ENCODE measurements around the gene MLLT10.
"Not testable (repeated sequence)": the region's sequence is repeated elsewhere in the genome, so short reads cannot be mapped to it uniquely, and the experiment has no call there.

MLLT10 gene

DNA sequence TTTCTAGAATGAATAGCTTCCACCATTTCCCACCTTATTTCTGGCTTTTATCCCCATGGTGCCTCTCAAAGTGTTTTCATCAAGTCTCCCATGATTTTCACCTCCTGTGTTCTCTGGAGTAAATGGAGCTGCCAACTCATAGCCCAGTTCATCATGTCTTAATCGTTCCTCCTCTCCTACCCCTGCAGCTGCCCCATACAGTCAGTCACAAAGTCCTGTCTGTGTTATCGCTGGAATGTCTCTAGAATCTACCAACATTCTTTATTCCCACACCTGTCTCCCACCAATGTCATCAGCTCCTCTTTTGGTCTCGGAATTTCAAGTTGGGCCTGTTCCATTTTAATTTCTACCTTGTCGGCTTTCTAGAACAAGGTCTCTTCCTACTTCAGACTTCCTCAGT is 178.9 kb downstream of the MLLT10 start:
- DNase-seq: no peak

DNA sequence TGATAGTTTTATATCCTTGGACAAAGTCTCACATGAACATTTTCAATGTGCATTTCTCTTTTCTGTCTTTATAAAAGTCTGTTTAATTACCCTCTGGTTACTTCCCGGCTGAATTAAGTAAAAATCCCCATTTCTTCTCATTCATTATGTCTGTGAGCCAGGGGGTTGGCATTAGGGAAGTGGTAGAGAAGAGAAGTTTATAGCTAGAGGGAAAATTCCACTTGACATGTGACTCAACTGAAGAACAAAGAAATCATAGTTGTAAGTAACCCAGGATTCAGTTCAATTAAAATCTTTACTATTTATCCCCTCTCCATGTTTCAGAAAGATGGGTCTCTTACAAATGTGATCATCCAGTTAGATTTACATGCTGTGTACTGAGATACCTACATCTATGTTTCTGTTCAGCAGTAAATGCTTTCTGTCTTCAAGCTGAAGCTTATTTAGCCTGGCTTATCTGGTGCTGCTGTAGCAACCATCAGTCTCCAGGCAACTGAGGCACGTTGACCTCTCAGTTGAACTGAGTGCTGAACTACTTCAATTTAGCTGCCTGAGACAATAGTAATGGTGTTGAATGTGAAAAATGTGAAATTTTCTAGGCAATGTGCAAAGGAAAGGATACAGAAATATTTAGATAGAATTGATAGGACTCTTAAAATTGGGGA is 181.6 kb downstream of the MLLT10 start:
- no peak for DNase-seq

DNA sequence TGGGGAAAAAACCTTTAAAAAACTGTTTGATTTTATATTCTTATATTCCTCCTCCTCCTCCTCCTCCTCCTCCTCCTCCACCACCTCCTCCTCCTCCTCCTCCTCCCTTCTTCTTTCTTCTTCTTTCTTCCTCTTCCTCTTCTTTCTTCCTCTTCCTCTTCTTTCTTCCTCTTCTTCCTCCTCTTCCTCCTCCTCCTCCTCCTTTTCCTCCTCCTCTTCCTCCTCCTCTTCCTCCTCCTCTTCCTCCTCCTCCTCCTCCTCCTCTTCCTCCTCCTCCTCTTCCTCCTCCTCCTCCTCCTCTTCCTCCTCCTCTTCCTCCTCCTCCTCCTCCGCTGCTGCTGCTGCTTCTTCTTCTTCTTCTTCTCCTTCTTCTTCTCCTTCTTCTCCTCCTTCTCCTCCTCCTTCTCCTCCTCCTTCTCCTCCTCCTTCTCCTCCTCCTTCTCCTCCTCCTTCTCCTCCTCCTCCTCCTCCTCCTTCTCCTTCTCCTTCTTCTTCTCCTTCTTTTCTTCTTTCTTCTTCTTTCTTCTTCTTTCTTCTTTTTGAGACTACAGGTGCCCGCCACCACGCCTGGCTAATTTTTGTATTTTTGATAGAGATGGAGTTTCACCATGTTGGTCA is 183.5 kb downstream of the MLLT10 start:
- DNase-seq: not testable (repeated sequence)

DNA sequence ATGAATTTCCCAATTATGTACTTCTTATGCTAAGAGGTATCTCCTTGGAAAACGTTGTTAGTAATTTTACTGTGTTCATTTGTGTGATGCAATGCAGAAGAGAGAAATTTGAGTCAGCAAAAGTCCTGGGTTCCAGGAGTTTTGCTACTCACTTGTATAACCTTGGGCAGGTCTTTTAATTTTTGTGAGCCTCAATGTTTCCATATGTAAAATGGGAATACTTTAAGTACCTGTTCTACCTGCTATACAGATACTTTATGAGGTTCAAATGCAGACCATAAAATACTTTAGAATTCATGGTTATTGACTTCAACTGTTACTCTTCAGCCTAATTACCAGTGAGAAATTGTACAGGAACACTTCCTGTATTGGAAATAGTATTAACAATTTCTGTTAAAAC is 185.5 kb downstream of the MLLT10 start:
- DNase-seq: no peak

DNA sequence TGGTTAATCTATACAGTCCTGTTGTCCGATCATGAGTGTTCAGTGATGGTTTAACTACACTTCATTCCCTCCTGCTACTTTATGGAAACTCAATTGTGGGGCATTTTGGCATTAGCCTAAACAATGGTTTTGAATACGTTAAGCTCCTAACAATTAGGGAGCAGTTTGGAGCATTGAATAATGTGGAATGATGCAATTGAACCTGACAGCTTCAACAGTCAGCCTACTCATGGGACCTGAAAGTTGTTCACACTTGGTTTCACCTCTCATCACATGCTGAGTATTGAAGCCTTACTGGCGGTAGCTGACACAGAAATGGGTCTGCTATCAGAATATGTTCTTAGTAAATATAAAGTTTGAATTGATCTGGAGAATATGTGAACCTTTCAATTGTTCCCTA is 186.1 kb downstream of the MLLT10 start:
- no peak for DNase-seq

DNA sequence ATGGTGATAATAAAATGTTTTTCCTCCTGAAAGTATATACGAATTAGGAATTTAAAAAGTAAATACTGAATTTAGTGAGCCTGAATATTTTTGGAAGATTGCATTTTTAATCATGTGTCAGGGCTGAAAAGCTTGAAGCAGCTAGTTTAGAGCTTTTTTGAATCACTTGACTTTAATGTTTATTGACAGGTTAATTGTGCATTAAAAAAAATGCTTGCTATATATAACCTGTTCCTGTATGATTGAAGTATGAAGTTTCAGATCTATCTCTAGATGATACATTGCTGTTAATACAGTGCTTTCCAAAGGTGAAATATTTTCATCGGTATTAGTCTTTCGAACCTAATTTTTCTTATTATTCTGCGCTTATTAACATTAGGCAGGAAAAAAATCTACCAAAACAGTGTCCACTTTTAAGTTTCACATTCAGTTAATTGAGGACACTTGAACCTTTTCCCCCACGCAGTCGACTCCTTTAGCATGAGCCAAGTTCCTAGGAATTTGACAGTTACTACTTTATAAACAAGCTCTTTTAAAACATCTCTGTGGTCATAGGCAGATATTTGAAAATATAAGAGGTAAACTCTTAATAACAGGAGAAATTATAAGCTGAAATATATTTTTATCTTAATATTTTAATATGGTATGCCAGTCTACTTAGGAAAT is 187.1 kb downstream of the MLLT10 start:
- DNase-seq: no peak

DNA sequence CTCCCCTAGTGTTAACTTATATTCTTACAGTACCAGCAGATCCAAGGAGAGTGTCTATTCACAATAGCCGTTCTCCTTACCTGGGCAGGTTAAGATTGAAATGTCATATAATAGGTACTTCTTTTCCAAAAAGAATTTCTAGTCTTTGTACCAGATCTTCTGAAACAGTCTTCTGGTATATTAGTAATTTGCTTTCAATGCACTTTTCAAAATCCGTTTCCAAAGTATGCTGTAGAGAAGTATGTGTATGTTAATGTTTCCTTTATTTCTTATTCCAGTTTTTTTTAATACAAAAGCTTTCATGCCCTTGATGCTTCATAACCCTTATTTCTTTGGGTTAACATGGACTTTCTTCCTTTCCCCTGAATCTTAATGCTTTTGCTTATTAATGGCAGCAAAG is 188.2 kb downstream of the MLLT10 start:
- DNase-seq: no peak

DNA sequence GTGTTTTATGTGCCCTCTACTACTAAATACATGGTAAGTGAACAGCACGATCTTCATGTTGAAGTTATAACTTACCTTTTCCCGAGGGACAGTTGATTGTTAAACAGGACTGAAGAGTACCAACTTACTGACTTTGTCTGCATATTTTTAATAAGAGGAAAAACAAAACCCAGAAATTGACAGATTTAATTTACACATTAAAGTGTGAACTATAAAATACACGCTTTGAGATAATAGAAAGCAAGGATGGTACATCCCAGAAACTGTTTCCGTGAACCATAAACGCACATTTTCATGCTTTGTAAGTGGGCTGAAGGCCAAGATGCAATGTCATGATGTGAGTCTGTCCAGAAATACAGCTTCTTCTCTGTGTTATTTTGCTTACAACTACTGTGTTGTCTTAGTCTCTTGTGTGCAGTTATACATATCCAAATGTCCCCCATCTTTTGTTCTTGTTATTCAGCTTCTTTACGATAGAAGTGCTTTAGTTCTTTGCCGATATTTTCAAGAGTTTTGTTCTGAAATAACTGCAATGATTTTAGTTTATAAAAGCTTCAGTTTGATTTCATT is 190.1 kb downstream of the MLLT10 start:
- DNase-seq: no peak

DNA sequence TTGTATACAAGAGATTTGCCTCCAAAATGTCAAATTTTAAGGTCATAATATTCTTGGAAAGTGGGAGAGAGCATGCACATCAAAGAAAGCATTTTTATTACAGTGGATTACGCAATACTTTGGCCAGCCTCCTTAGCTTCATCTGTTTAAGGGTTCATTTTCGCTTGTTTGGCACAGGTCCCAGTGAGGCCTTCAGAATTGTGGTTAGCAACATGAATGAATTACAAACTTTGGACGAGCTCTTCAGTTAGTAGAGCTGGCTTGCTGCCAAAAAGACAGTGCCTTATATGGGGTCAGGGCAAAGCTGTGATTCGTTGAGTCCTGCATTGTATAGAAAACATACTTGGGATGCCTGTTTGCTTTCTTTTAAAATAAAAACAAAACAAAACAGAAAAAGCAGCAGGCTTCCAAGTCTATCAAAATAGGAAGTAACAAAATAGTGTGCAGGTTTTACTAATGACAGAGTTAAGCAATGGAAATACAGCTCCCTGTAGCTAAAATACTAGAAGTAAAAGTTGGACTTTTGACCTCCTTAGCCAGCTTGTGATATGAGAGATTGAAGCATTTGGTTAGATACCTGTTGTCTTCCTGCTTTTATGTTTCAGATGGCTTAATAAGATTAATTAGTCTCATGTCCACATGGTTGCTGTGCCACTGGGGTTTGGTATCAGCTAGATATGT is 190.8 kb downstream of the MLLT10 start:
- peak; percentile 39 for DNase-seq

DNA sequence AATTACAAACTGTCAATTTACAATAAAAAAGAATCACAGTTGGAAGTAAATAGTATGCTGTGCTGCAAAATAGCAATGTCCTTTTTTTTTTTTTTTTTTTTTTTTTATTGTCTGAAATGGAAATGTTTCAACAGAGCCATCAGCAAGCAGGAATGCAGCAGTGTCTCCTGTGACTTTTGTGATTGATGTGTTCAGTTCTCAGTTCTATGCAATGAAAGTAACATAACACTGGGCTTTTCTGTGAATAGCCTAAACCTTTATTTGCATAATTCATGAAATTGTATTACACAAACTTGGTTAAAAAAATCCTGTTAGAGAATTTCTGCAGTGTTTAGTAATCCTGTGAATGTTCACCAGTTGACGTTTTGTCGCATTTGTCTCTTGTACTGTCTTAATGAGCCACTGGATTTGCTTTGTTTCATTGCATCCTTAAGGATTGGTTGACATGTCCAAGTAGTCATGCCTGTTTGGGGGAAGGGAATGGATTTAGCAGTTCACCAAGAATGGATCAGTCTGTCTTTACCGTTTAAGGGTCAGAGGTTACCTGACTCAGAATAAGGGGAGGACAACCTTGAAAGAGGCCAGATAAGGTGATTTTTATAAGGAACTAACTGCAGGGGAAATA is 192.7 kb downstream of the MLLT10 start:
- DNase-seq: no peak

DNA sequence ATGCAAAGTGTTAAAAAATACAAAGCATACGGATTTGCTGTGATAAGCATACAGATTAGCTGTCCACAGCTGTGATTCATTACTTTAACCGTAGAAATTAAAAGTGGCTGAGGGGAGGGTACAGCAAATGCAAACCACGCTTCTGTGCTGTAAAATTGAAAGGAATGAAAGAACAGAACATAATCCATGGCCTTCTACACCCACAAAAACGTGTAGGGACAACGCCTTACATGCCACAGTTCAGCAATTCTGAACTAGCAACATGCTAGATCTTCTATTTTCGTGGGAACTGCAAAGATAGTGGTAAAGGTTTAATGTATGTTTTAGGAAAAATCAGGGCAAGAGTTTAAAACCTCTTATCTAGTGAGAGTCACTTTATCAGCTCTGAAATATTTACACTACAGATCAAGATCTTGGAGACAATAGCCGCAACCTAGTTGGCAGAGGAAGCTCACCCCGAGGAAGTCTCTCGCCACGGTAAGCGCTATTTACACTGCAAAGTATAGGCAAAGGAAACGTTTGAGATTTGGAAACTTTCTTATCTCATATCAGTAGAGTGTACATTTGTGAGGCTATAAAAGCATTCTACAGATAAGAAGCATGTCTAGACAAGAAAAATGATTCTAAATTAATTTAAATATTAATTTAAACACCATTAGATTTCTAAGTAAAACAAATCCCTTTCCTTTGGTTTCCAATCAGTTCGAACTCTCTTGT is 193.6 kb downstream of the MLLT10 start:
- no peak for DNase-seq

DNA sequence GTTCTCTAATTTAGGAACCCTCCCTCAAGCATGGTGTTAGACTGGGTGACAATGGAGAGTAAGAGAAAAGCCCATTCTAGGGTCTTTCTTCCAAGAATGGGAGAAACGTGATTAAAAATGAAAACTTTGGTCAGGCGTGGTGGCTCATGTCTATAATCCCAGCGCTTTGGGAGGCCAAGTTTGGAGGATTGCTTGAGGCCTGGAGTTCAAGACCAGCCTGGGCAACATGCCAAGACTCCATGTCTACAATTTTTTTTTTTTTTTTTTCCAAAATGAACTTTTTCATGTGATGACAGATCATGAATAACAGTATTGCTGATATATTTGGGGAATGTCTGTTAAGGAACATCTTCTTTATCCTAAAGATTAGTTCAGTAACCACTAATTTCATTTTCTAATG is 194.6 kb downstream of the MLLT10 start:
- DNase-seq: no peak

DNA sequence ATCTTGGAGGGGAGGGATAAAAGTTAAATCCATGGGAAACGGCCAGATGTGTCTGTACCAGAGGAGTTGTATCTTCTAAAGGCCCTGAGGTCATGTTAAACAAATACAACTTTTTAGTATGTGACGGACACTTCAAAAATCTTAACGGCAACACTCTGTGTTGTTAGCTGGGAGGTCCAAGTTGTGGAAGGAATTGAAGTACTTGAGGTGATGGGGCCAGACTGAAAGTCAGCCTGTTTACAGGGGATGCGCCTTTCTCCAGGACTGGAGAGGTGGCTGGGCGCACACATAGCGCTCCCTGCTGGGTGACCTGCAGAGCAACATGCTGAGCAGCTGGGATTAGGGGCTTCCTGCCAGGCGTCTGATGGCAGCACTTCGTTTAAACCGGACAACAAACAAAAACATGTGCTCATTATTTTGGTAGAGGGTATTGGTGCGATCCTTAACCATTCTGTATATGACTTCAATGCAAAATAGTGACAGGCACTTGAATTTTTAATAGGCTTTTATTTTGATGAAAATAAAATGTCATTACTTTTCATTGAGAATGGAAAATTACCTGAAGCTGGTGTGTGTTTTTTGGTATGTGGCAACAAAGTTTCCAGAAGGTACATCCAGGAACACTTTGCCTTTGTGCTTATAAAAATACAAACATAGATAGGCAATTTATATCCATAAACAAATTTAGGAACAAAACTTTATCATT is 198.2 kb downstream of the MLLT10 start:
- DNase-seq: peak; percentile 53

DNA sequence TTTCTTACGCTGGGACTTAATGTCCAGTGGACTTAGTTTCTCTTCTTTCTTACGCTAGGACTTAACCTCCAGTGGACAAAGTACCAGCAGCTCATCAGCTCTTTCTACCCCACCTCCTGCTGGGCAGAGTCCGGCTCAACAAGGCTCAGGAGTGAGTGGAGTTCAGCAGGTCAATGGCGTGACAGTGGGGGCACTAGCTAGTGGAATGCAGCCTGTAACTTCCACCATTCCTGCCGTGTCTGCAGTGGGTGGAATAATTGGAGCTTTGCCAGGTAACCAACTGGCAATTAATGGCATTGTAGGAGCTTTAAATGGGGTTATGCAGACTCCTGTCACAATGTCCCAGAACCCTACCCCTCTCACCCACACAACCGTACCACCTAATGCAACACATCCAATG is 199.7 kb downstream of the MLLT10 start:
- DNase-seq: no peak

DNA sequence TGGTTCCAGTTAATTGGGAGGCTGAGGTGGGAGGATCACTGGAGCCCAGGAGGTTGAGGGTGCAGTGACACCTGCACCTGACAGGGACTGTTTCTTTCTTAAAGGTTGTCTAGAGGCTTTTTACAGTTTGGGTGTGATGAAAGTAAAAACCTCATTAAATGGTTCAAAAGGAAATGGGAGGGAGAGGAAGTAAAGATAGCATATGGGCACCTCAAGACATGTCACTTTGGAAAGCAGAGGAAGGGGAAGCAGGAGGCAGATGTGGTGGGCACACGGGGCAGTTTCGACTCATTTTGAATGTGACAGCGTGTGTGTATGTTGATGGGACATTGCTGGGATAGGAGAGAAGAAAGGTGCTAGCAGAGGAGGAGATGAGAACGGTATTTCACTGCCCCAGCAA is 203.1 kb downstream of the MLLT10 start:
- DNase-seq: no peak

DNA sequence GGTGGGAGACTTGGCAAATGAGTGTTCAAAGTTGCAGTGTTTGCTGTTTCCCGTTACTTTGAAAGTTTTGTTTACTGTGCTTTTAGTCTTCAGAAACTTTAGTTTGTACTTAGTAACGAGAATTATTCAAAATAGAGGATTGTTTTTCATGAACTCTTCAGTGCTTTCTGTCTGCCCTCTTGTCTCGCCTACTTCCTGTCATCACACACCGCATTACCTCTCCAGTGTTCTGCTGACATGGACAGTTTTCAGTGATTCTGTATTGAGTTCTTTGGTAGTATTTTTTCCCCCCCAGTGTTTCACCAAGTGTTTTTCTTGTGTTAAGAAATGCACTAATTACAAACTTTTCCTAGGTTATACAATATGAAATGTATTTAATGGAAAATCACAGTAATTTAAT is 207.0 kb downstream of the MLLT10 start:
- no peak for DNase-seq

DNA sequence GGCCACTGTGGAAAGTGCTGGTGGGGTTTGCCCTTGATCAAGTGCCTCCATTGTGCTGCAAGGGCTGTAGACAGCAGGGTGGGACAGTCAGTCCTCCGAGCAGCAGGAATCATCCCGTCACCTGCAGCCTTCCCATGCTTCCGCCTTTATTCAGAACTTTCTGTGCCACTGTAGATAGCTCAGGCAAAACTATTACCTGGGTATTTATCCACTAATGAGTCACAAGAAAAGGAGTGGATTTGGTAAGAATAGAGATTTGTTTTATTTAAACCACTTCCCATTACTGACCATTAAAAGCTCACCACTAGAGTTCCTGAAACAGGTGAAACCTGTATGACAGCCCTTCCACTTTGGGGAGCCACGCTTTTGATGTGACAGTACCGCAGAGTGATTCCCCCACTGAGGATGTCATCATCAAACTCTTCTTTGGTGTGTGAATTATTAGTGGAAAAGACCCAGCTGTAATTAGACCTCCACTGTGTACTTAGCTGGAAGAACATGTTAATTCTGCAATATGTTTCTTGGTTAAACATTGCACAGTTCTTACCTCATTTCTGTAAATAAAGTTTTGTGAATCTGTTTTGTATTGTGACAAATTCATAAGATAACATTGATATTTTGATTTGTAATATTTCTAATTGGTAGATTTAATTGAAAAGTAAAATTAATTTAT is 208.8 kb downstream of the MLLT10 start:
- DNase-seq: no peak

DNA sequence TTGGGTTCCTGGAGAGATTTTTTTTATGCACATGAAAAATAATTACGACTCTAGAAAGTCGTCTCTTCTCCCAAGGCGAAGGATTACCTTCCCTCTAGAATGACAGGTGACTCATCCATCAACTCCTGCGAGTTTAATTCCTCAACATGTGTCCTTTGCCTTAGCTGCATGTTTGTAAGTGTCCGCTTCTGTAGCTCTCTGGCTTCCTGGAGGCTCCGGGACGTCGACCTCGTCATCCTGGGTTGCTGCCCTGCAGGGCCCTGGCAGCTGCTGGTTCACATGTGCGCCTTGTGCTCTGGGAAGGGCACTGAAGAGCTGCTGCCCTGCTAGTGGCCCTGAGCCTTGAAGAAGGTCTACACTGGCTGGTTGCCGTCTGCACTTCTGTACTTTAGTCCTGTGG is 210.2 kb downstream of the MLLT10 start:
- no peak for DNase-seq

DNA sequence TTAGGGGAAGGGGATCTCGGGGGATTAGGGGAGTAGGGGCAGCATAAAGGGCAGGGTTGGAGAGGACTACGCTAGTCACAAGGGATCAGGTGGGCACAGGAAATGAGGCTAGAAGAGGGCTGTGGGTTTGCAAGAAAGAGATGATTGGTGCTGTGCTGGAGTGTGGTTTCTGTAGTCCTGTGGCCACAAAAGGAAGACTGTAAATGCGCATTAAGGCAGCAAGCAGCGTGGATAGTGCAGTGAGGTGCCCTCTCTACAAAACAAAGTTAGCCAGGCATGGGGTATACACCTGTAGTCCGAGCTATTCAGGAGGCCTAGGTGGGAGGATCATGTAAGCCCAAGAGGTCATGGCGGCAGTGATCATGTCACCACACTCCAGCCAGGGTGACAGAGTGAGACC is 212.1 kb downstream of the MLLT10 start:
- DNase-seq: no peak

DNA sequence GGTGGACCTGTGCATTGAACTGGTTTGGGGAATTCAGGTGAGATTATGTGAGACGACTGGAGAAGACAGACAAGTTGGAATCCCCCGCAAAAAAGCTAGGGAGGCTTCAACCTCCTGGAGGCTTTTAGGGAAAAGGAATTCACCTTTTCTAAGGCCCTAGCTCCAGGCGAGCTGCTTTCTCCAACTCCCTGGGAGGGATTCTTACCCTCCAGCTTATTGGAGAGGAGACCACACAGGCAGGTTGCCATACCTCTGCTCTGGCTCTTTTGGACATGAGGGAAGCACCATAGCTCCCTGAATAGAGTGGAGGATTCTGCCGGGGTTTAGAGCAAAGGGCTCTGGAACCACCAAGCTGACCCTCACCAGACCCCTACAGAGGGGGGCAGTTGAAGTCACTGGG is 213.8 kb downstream of the MLLT10 start:
- DNase-seq: no peak

DNA sequence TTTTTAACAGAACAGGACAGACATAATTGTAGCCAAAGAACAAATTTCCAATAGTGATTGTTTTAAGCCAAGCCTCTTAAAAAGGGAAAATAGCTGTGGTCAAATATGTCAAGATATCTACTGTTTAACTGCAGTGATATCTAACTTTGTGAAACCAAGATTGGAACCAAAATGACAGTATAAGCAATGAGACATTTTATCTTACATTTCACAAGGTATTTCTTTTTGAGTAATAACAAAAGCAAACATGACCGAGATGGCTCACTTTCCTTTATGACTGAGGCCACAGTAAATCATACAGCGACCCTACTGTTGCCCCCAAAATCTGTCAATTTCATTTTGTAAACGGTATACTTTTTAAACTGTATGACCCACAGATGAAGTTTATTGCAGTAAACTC is 215.8 kb downstream of the MLLT10 start:
- DNase-seq: no peak

Measured in stimulated activated CD8-positive, alpha-beta memory T cell treated with anti-CD3 and anti-CD28 coated beads, Interleukin-4, amount 100 ng/mL, for 48 hours (primary cell).